Activated CD4-positive, alpha-beta memory T cell treated with anti-CD3 and anti-CD28 coated beads for 36 hours (primary cell): ENCODE measurements around the gene SLC26A6. TPM values are rescaled to one million over a fixed set of nuclear protein-coding genes. Genes with fewer than 3 reads are reported as not detected.

ENCODE experiments used
- CTCF ChIA-PET: fragments of 350-600 bp; sonication (Branson Sonifier 250); formaldehyde crosslinking; loops from one replicate; lab custom pipeline; 2021; ENCODE audit warnings: antibody characterized with exemption, inconsistent platforms; lab: Charles Lee
- POLR2A ChIA-PET: fragments of 350-600 bp; sonication (Branson Sonifier 250); formaldehyde crosslinking; loops from one replicate; lab custom pipeline; 2021; ENCODE audit warnings: antibody characterized with exemption; lab: Charles Lee
- DNase-seq: peaks from one replicate; pipeline ENCODE4 v3.0.0-alpha.2; 2020
- H3K27ac Mint-ChIP-seq: one replicate; pipeline ENCODE4 v1.8.0; 2021; ENCODE audit warnings: mixed read lengths
- H3K27me3 Mint-ChIP-seq: one replicate; pipeline ENCODE4 v1.8.0; 2021; ENCODE audit warnings: mixed read lengths
- H3K36me3 Mint-ChIP-seq: one replicate; pipeline ENCODE4 v1.8.0; 2021; ENCODE audit warnings: mixed read lengths
- H3K4me1 Mint-ChIP-seq: one replicate; pipeline ENCODE4 v1.8.0; 2021; ENCODE audit warnings: low read depth, mixed read lengths
- H3K4me3 Mint-ChIP-seq: one replicate; pipeline ENCODE4 v1.8.0; 2021; ENCODE audit warnings: mild to moderate bottlenecking, mixed read lengths
- H3K9me3 Mint-ChIP-seq: one replicate; pipeline ENCODE4 v1.8.0; 2021; ENCODE audit warnings: mixed read lengths
- intact Hi-C: fragments of 100-400 bp; cut with micrococcal nuclease; formaldehyde crosslinking; loops from one replicate; pipeline ENCODE4 v1.15.1; 2023
- total RNA-seq, 2 experiments: library from RNA; stranded (reverse); gene quantifications; one replicate each; pipeline ENCODE4 v1.2.3, GENCODE V29; 2021

Gene SLC26A6
- total RNA-seq, 2 experiments from 2014 or later, result 47.7 to 52.4 TPM

- H3K9me3 Mint-ChIP-seq, result no peaks in the 10 kb centered on the region
- CTCF ChIA-PET, result interaction anchor here (0.8 kb wide), 1 partner anchor 195 kb away, joined by 3 read pairs; no protein-coding TSS in a partner anchor
- H3K27me3 Mint-ChIP-seq, result no peaks in the 10 kb centered on the region
- POLR2A ChIA-PET, result no interaction called here
- DNase-seq, result no peak
- H3K36me3 Mint-ChIP-seq, result peaks cover 24% of the 10 kb centered on the region
- no peak overlapping the region for H3K27ac Mint-ChIP-seq
- H3K4me3 Mint-ChIP-seq, result no peak overlapping the region
- peaks cover 8% of the 10 kb centered on the region for H3K4me1 Mint-ChIP-seq
- intact Hi-C loops, result no loop called here
Observed at GRCh38 chr3:48630833-48631232, 4.4 kb downstream of the SLC26A6 start.

DNA sequence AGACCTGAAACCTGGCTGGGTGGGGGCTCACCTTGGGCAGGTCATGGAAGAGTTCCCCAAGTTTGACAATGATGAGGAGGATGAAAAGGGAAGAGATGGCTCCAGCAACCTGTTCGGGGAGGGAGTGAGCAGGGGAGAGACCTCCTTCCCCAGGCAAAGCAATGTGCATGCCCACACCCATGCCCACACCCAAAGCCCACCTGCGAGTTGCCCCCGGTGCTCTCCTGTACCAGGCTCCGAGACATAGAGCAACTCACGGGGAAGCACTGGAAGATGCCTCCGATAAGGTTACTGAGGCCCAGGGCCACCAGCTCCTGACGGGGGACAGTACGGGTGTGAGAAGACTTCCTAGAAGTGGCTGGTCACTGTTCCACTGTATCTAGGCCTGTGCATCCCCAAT, 4.9 kb downstream of the SLC26A6 start:
- peaks cover 7% of the 10 kb centered on the region for H3K4me1 Mint-ChIP-seq
- H3K4me3 Mint-ChIP-seq, result no peak overlapping the region
- intact Hi-C loops, result no loop called here
- ChIA-PET CTCF (no interaction called here), POLR2A (no interaction called here)
- no peak for DNase-seq
- H3K27me3 Mint-ChIP-seq, result no peaks in the 10 kb centered on the region
- H3K27ac Mint-ChIP-seq, result no peak overlapping the region
- no peaks in the 10 kb centered on the region for H3K9me3 Mint-ChIP-seq
- peaks cover 26% of the 10 kb centered on the region for H3K36me3 Mint-ChIP-seq

- no peak for DNase-seq
- Mint-ChIP-seq H3K27ac (no peak overlapping the region), H3K27me3 (no peaks in the 10 kb centered on the region), H3K9me3 (no peaks in the 10 kb centered on the region), H3K4me1 (peaks cover 8% of the 10 kb centered on the region), H3K4me3 (no peak overlapping the region), H3K36me3 (peaks cover 28% of the 10 kb centered on the region)
- CTCF ChIA-PET, result no interaction called here
- intact Hi-C loops, result no loop called here
- POLR2A ChIA-PET, result no interaction called here
Observed at GRCh38 chr3:48629894-48630293, 5.4 kb downstream of the SLC26A6 start.

GRCh38 chr3:48628277-48629017, 6.8 kb downstream of the SLC26A6 start:
- no peaks in the 10 kb centered on the region for H3K27me3 Mint-ChIP-seq
- POLR2A ChIA-PET, result interaction anchor here (0.6 kb wide), 1 partner anchor 17 kb away, joined by 3 read pairs; no protein-coding TSS in a partner anchor
- no peak for DNase-seq
- H3K27ac Mint-ChIP-seq, result no peak overlapping the region
- CTCF ChIA-PET, result no interaction called here
- H3K36me3 Mint-ChIP-seq, result peaks cover 30% of the 10 kb centered on the region
- peaks cover 7% of the 10 kb centered on the region for H3K4me1 Mint-ChIP-seq
- H3K9me3 Mint-ChIP-seq, result no peaks in the 10 kb centered on the region
- no peak overlapping the region for H3K4me3 Mint-ChIP-seq
- intact Hi-C loops, result no loop called here

DNA sequence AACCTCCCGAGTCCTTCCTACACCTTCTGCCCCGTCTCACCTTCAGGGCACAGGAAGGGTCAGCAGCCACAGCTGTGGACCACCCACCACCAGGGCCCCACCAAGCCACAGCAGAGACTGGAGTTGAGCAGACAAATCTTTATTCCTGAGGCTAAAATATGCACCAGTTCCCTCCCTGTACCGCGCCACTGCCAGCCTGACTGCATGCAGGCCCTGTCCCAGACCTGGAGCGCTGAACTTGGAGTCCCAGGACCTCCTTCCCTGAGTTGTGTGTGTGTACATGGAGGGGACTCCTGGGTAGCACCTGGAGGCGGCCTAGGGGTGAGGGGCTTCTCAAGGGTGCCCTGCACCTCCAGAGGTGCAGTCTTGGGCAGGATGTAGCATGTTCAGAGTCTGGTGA, 9.7 kb downstream of the SLC26A6 start:
- no peak for DNase-seq
- intact Hi-C loops, result no loop called here
- ChIA-PET POLR2A (interaction anchor here (1.0 to 1.1 kb wide), 2 partner anchors 10 to 12 kb away, joined by 3 read pairs; partner anchors contain the start of gene SLC26A6), CTCF (interaction anchor here (5.0 kb wide), 1 partner anchor 10 kb away, joined by 26 read pairs; the partner anchor contains the start of gene SLC26A6)
- H3K36me3 Mint-ChIP-seq, result peaks cover 26% of the 10 kb centered on the region
- peaks cover 7% of the 10 kb centered on the region for H3K4me1 Mint-ChIP-seq
- no peak overlapping the region for H3K27ac Mint-ChIP-seq
- H3K27me3 Mint-ChIP-seq, result no peaks in the 10 kb centered on the region
- H3K9me3 Mint-ChIP-seq, result no peaks in the 10 kb centered on the region
- no peak overlapping the region for H3K4me3 Mint-ChIP-seq

DNA sequence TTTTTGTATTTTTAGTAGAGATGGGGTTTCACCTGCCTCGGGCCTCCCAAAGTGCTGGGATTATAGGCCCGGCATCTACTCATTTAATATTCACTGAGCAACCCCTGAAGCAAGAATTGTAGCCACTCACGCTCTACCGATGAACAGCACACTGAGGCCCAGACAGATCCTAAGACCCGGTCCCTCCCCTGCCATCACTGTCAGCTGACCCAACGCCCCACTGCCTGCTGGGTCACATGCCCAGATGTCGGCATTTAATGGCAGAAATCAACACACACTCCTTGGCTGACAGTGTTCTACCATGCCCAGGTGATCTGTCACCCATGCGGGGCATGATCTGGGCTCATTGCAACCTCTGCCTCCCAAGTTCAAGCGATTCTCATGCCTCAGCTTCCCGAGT, 10.5 kb downstream of the SLC26A6 start:
- no peaks in the 10 kb centered on the region for H3K9me3 Mint-ChIP-seq
- no peak overlapping the region for H3K27ac Mint-ChIP-seq
- H3K36me3 Mint-ChIP-seq, result peaks cover 22% of the 10 kb centered on the region
- ChIA-PET CTCF (interaction anchor here (1.9 to 5.0 kb wide), 2 partner anchors 11 to 15 kb away, joined by 5 to 26 read pairs; partner anchors contain the start of genes SLC26A6 and UQCRC1), POLR2A (interaction anchor here (1.0 to 1.1 kb wide), 2 partner anchors 11 kb away, joined by 3 read pairs; partner anchors contain the start of gene SLC26A6)
- H3K4me3 Mint-ChIP-seq, result no peak overlapping the region
- H3K4me1 Mint-ChIP-seq, result peaks cover 7% of the 10 kb centered on the region
- no peaks in the 10 kb centered on the region for H3K27me3 Mint-ChIP-seq
- intact Hi-C loops, result no loop called here
- no peak for DNase-seq

- Mint-ChIP-seq H3K9me3 (peaks cover 1% of the 10 kb centered on the region), H3K27ac (no peak overlapping the region), H3K36me3 (peaks cover 20% of the 10 kb centered on the region), H3K4me1 (peaks cover 7% of the 10 kb centered on the region), H3K4me3 (no peak overlapping the region), H3K27me3 (no peaks in the 10 kb centered on the region)
- intact Hi-C loops, result no loop called here
- DNase-seq, result no peak
- CTCF ChIA-PET, result interaction anchor here (1.9 to 5.0 kb wide), 2 partner anchors 11 to 15 kb away, joined by 5 to 26 read pairs; partner anchors contain the start of genes SLC26A6 and UQCRC1
- POLR2A ChIA-PET, result interaction anchor here (1.4 kb wide), 1 partner anchor 9 kb away, joined by 3 read pairs; no protein-coding TSS in a partner anchor
Observed at GRCh38 chr3:48623851-48624547, 11.3 kb downstream of the SLC26A6 start.

GRCh38 chr3:48621461-48621869, 13.8 kb downstream of the SLC26A6 start, which contains the start of gene TMEM89:
Gene TMEM89 (minus strand): TSS chr3:48621769. CDS start chr3:48621756, 13 bp downstream.
- POLR2A ChIA-PET, result no interaction called here
- no peak for DNase-seq
- Mint-ChIP-seq H3K4me1 (peaks cover 7% of the 10 kb centered on the region), H3K36me3 (peaks cover 18% of the 10 kb centered on the region), H3K9me3 (peaks cover 23% of the 10 kb centered on the region), H3K4me3 (no peak within 1 kb of the TSS), H3K27me3 (no peaks in the 10 kb centered on the region), H3K27ac (no peak within 1 kb of the TSS)
- CTCF ChIA-PET, result interaction anchor here (5.0 kb wide), 1 partner anchor 14 kb away, joined by 26 read pairs; the partner anchor contains the start of gene SLC26A6
- intact Hi-C loops, result no loop called here

DNA sequence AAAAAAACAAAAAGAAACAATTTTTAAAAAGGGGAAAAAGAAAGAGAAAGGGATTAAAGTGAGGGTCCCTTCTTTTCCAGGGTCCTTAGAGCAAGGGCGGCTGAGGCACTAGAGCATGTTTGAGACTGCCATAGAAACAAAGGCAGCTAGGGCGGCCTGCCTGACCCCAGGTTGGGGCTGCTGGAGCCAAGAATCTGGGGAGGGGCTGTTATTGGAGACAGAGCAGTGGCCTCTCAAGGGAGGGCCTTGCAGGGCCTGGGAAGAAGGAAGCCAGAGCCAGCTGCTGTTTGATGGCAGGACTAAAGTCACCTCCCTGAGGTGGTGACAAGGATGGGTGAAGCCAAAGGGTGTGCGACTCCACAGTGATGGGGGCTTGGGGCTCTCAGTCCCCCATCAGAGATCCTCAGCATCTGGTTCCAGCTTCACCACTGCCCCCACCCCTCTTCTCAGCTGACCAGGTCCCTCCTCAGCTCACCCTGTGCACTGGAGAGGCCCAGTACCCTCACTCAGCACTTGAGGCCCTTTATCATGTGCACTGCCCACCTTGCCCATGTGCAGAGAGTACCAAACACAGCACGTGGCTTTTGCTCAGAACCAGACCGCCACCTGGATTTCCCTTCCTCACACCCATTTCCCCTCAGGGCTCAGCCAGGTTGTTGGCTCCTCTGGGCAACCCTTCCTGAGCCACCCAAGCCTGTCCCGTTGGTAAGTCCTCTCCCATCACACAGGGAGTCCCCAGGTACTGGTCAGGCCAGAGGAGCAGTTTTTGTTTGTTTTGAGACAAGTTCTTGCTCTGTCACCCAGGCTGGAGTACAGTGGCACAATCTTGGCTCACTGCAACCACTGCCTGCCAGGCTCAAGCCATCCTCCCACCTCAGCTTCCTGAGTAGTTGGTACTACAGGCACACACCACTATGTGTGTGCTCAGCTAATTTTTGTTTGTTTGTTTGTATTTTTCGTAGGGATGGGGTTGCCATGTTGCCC, 15.4 kb downstream of the SLC26A6 start:
- peaks cover 14% of the 10 kb centered on the region for H3K36me3 Mint-ChIP-seq
- H3K27me3 Mint-ChIP-seq, result no peaks in the 10 kb centered on the region
- peaks cover 11% of the 10 kb centered on the region for H3K4me1 Mint-ChIP-seq
- no peak overlapping the region for H3K4me3 Mint-ChIP-seq
- POLR2A ChIA-PET, result no interaction called here
- H3K27ac Mint-ChIP-seq, result peak overlapping the region; percentile 8
- CTCF ChIA-PET, result interaction anchor here (0.9 to 1.0 kb wide), 2 partner anchors 16 to 120 kb away, joined by 3 to 4 read pairs; partner anchors contain the start of gene SLC26A6
- DNase-seq, result no peak
- peaks cover 23% of the 10 kb centered on the region for H3K9me3 Mint-ChIP-seq
- intact Hi-C loops, result no loop called here

GRCh38 chr3:48617559-48617958, 17.7 kb downstream of the SLC26A6 start:
- no peak overlapping the region for H3K4me3 Mint-ChIP-seq
- no peak overlapping the region for H3K27ac Mint-ChIP-seq
- no peaks in the 10 kb centered on the region for H3K27me3 Mint-ChIP-seq
- peaks cover 18% of the 10 kb centered on the region for H3K4me1 Mint-ChIP-seq
- intact Hi-C loops, result no loop called here
- no peak for DNase-seq
- H3K36me3 Mint-ChIP-seq, result peaks cover 17% of the 10 kb centered on the region
- ChIA-PET CTCF (interaction anchor here (2.2 kb wide), 1 partner anchor 18 kb away, joined by 7 read pairs; the partner anchor contains the start of gene SLC26A6), POLR2A (no interaction called here)
- peaks cover 23% of the 10 kb centered on the region for H3K9me3 Mint-ChIP-seq

DNA sequence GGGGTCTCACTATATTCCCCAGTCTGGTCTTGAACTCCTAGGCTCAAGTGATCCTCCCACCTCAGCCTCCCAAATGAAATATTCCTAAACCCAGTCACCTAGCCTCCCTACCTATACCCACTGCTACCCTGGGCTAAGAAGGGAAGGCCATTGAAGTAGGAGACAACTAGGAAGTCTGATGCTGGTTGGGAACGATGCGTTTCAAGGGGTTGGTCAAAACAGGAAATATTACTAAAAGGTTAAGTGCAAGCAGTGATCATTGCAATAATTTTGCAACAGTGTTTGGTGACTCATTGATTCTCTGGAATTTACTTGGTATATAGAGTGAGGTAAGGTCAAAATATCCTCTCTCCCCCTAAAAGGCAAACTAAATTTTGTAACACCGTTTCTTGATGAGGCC, 21.2 kb downstream of the SLC26A6 start:
- H3K27ac Mint-ChIP-seq, result peak overlapping the region; percentile 97
- H3K4me3 Mint-ChIP-seq, result peak overlapping the region; percentile 56
- POLR2A ChIA-PET, result interaction anchor here (0.6 to 1.3 kb wide), 3 partner anchors 11 to 57 kb away, joined by 3 to 4 read pairs (median 3); no protein-coding TSS in a partner anchor
- H3K9me3 Mint-ChIP-seq, result peaks cover 22% of the 10 kb centered on the region
- DNase-seq, result peak; percentile 46
- H3K4me1 Mint-ChIP-seq, result peaks cover 24% of the 10 kb centered on the region
- no peaks in the 10 kb centered on the region for H3K27me3 Mint-ChIP-seq
- intact Hi-C loops, result loop anchor here (1.0 kb wide), 1 partner anchor 21 kb away; the partner anchor contains the start of gene SLC26A6
- H3K36me3 Mint-ChIP-seq, result peaks cover 22% of the 10 kb centered on the region
- CTCF ChIA-PET, result interaction anchor here (1.1 to 5.0 kb wide), 4 partner anchors 21 to 178 kb away, joined by 3 to 38 read pairs (median 5); partner anchors contain the start of gene SLC26A6
